Measurements from ENCODE around the gene PKP1.

DNA sequence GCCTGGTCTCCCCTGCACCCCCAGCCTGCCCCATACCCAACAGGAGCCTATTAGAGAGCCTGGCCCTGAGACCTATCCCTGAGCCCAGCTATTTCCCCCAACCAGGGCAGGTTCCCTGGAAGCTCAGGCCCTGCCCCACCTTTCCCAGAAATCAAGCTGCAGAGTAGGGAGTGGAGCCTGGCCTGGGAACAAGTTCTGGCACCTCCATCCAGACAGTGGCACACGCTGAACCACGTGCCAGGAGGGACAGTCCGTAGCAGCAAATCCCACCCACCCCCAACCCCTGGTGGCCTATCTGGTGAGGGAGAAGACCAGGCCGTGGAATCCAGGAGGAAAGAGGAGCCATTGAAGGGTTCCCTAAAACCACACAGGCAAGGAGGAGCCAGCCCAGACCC lies 71.6 kb downstream of the PKP1 start:
- TF ChIP-seq, protein P1, sequence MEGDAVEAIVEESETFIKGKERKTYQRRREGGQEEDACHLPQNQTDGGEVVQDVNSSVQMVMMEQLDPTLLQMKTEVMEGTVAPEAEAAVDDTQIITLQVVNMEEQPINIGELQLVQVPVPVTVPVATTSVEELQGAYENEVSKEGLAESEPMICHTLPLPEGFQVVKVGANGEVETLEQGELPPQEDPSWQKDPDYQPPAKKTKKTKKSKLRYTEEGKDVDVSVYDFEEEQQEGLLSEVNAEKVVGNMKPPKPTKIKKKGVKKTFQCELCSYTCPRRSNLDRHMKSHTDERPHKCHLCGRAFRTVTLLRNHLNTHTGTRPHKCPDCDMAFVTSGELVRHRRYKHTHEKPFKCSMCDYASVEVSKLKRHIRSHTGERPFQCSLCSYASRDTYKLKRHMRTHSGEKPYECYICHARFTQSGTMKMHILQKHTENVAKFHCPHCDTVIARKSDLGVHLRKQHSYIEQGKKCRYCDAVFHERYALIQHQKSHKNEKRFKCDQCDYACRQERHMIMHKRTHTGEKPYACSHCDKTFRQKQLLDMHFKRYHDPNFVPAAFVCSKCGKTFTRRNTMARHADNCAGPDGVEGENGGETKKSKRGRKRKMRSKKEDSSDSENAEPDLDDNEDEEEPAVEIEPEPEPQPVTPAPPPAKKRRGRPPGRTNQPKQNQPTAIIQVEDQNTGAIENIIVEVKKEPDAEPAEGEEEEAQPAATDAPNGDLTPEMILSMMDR (IDR thresholded peaks at IDR 0.05; ENCODE audit: low read length) = no peak
- no peak for TF ChIP-seq EZH2 (optimal IDR thresholded peaks at IDR 0.05; ENCODE audit: low read depth, low read length)

All from MM.1S (cell line).